Left ventricle myocardium inferior (tissue), 1 donor: ENCODE data around the gene MACROD1. TPM values are rescaled to one million over a fixed set of nuclear protein-coding genes. Genes with fewer than 3 reads are reported as not detected.

Source experiments
- DNase-seq: peaks from one replicate; pipeline ENCODE4 v3.0.0-alpha.2; 2020
- H3K27ac ChIP-seq: fragments of 200-600 bp; replicated peaks from 2 replicates; pipeline ENCODE4 v1.8.0; 2021
- H3K27me3 ChIP-seq: fragments of 200-600 bp; 2 replicates; pipeline ENCODE4 v1.8.0; 2021; ENCODE audit warnings: low read depth
- H3K36me3 ChIP-seq: fragments of 200-600 bp; 2 replicates; pipeline ENCODE4 v1.8.0; 2021
- H3K4me1 ChIP-seq: fragments of 200-600 bp; 2 replicates; pipeline ENCODE4 v1.8.0; 2021
- H3K4me3 ChIP-seq: fragments of 200-600 bp; 2 replicates; pipeline ENCODE4 v1.8.0; 2021; ENCODE audit warnings: mild to moderate bottlenecking, moderate library complexity
- H3K9me3 ChIP-seq: fragments of 200-600 bp; replicated peaks from 2 replicates; pipeline ENCODE4 v1.8.0; 2021
- intact Hi-C: fragments of 100-400 bp; cut with micrococcal nuclease; formaldehyde crosslinking; loops from one replicate; pipeline ENCODE4 v1.11.0; 2022
- total RNA-seq: library from RNA; stranded (reverse); fragmentation: NEBNext Ultra II Directional; extraction: Animal tissue kit (Norgen Biotek cat#: 25700); gene quantifications from one replicate; pipeline ENCODE4 v1.2.1, GENCODE V29; 2021
- TF ChIP-seq, protein P1 (sequence below): fragments of 200-600 bp; IDR thresholded peaks from 2 replicates; pipeline ENCODE4 v1.8.0; 2021; ENCODE audit warnings: antibody characterized with exemption, mild to moderate bottlenecking, borderline replicate concordance
- donor health status: DM: no; HTN: yes; CAD: no; lungs with severe emphysema.

Gene MACROD1
- total RNA-seq, 1 donor from 2014 or later = 127 TPM

DNA sequence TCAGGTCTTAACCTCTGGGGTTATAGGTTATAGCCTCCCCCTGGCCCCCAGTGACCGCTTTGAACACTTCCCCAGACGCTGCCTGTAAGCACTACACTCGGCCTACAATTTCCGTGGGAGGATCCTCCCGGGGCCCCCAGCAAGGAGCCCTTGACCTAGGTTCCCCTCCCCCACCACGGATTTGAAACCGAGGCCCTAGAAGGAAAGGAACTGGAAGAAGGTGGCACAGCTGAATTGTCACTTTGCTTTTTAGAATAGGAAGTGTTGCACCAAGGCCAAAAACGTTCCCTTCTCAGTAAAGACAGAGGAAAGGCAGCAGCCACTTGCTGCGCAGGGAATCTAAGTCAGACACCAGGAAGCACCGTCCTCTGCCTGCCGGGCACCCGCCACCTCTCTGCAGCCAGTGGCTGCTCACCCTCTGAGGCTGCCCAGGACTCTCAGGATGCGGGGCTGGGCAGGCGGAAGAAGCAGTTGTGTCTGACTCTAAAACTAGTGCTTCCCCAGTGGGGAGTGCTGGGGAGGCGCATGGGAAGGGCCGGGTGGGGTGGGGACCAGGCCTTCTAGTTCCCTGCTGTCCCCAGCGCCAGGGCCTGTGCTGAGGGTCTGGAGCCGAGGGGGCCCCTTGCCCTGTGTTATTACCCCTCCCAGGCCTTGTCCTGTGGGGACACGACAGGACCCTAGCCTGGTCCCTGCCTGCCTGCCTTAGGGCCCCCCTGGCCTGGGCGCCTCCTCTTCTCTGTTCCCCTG, 138.1 kb downstream of the MACROD1 start:
- intact Hi-C loops = no loop called here
- Histone ChIP-seq H3K4me3 (peak overlapping the region; percentile 14), H3K9me3 (no peaks in the 10 kb centered on the region), H3K36me3 (no peaks in the 10 kb centered on the region), H3K27me3 (peaks cover 10% of the 10 kb centered on the region), H3K27ac (no peak overlapping the region), H3K4me1 (peaks cover 18% of the 10 kb centered on the region)
- no peak for DNase-seq
- TF ChIP-seq, protein P1, sequence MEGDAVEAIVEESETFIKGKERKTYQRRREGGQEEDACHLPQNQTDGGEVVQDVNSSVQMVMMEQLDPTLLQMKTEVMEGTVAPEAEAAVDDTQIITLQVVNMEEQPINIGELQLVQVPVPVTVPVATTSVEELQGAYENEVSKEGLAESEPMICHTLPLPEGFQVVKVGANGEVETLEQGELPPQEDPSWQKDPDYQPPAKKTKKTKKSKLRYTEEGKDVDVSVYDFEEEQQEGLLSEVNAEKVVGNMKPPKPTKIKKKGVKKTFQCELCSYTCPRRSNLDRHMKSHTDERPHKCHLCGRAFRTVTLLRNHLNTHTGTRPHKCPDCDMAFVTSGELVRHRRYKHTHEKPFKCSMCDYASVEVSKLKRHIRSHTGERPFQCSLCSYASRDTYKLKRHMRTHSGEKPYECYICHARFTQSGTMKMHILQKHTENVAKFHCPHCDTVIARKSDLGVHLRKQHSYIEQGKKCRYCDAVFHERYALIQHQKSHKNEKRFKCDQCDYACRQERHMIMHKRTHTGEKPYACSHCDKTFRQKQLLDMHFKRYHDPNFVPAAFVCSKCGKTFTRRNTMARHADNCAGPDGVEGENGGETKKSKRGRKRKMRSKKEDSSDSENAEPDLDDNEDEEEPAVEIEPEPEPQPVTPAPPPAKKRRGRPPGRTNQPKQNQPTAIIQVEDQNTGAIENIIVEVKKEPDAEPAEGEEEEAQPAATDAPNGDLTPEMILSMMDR = no peak

- Histone ChIP-seq H3K27ac (no peak overlapping the region), H3K9me3 (no peaks in the 10 kb centered on the region), H3K4me3 (no peak overlapping the region), H3K4me1 (peaks cover 18% of the 10 kb centered on the region), H3K36me3 (no peaks in the 10 kb centered on the region), H3K27me3 (peaks cover 10% of the 10 kb centered on the region)
- intact Hi-C loops = no loop called here
- DNase-seq = no peak
- TF ChIP-seq, protein P1 = no peak
Measured at GRCh38 chr11:64026575-64027205, 139.2 kb downstream of the MACROD1 start.

DNA sequence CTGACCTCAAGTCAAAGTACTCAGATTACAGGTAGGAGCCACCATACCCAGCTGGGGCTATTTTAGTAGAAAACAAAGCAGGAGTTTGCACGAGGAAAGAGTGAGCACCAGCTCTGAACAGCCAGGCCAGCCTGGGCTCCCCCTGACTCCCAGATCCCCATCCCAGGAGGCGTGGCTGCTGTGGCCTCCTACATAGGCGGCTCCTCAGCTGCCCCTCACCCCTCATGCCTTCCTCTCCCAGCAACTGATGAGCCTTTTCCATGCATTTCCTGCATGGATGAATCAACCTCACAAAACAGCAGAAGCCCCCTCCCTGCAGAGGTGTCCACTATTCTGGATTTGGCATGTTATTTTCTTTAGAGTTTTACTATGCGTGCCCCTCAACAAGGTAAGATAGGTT, 140.7 kb downstream of the MACROD1 start:
- Histone ChIP-seq H3K27ac (no peak overlapping the region), H3K9me3 (no peaks in the 10 kb centered on the region), H3K27me3 (peaks cover 10% of the 10 kb centered on the region), H3K4me1 (peaks cover 25% of the 10 kb centered on the region), H3K36me3 (no peaks in the 10 kb centered on the region), H3K4me3 (no peak overlapping the region)
- no peak for DNase-seq
- intact Hi-C loops = no loop called here
- TF ChIP-seq, protein P1 = no peak

DNA sequence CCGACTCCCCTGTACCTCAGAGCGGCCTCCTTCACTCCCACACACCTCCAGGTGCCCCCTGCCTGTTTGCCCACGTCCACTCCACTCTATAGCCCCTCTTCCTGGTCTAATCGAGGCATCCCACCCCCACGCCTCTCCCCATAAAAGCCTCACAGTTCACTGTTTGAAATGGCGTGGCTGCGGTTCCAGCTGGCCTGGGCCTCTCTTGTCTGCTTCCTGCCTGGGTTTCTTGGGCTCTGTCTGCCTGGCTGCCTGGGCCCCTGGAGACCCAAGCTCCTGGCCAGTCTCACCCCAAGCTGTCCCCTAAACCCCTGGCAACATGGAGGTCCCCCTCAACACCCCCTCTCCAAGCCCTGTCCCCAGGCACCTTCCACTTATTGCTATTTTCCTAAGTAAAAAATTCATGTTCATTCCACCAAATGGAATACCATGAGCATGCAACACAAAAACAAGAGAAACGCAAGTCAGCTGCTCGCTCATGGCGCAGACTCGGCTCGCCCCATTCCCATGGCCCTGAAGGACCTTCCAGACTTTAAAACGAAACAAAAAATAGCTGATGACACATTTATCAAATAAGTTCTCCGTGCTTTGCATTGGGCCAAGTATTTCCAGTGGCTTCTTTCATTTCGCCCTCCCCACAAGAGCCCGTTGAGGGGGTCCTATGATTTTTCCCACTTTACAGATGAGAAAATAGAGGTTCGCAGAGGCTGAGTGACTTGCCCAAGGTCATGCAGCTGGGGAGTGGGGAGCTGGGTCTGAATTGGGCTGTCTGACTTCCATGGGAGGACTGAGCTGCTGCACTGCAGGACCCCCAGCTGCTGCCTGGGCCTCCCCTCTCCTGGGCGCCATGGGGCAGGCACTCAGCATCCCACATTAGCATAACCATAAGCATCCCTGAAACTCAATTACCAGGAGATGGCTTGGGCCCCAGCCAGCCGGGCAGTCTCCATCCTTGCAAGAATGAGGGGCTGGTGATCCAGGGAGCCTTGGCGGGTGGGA, 141.9 kb downstream of the MACROD1 start:
- Histone ChIP-seq H3K27me3 (peaks cover 10% of the 10 kb centered on the region), H3K4me3 (no peak overlapping the region), H3K9me3 (no peaks in the 10 kb centered on the region), H3K27ac (peak overlapping the region; percentile 69), H3K36me3 (no peaks in the 10 kb centered on the region), H3K4me1 (peaks cover 33% of the 10 kb centered on the region)
- no peak for DNase-seq
- intact Hi-C loops = no loop called here
- TF ChIP-seq, protein P1 = no peak

DNA sequence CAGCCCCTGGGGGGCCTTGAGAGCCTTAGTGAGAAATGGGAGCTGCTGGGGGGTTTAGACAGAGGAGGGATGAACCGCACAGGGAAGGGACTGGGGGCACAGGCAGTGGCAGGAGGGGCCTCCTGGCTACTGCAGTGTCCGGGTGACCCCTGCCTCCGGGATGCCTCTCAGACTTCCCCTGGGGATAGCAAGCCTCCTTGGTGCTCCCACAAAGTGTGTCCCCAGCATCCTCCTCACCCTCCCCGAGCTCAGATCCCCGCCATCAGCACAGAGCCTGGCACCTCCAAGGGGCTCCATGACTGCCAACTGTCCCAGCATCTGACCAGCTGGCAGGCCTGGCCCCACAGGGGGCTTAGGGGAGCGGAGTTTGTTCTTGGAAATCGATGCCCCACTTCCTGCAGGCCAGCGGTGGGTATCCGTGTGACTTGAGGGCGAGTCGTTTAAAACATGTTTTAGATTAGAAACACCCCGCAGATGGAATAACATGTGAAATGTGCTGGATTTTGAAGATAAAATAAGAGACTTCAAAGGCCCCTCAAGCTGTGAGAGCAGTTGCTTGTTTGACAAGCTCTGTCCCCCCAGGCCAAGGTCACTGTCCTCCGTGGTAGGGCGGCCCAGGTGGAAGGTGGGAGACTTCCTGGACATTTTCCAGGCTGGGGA, 143.7 kb downstream of the MACROD1 start:
- TF ChIP-seq, protein P1 = no peak
- Histone ChIP-seq H3K27me3 (no peaks in the 10 kb centered on the region), H3K27ac (no peak overlapping the region), H3K9me3 (no peaks in the 10 kb centered on the region), H3K4me1 (peaks cover 38% of the 10 kb centered on the region), H3K4me3 (no peak overlapping the region), H3K36me3 (no peaks in the 10 kb centered on the region)
- no peak for DNase-seq
- intact Hi-C loops = no loop called here
